NCI-H2029 treated with DMSO at 0.1 percent for 48 hours (cell line): ENCODE data around the gene PRDM15.

ENCODE experiments used
- DNase-seq: peaks from one replicate; lab custom pipeline; 2025; lab: John Stamatoyannopoulos, UW

PRDM15 gene

GRCh38 chr21:41879190-41879998, at the start of gene PRDM15:
Gene PRDM15, minus strand, starts transcription at chr21:41879344. Its CDS starts 18,981 bp downstream, at chr21:41860363.
- DNase-seq = no peak

- no peak for DNase-seq
Measured at GRCh38 chr21:41928621-41929220, 49.6 kb upstream of the PRDM15 start.

- DNase-seq = no peak
Measured at GRCh38 chr21:41927727-41928409, 48.7 kb upstream of the PRDM15 start.

GRCh38 chr21:41926807-41927171, 47.6 kb upstream of the PRDM15 start:
- DNase-seq = no peak

- peak; percentile 83 for DNase-seq
Measured at GRCh38 chr21:41926117-41926806, 47.1 kb upstream of the PRDM15 start.

- no peak for DNase-seq
Measured at GRCh38 chr21:41925767-41926116, 46.6 kb upstream of the PRDM15 start.

- DNase-seq = no peak
Measured at GRCh38 chr21:41924368-41924754, 45.2 kb upstream of the PRDM15 start.

- no peak for DNase-seq
Measured at GRCh38 chr21:41923631-41924367, 44.7 kb upstream of the PRDM15 start.

- DNase-seq = no peak
Measured at GRCh38 chr21:41923186-41923585, 44.0 kb upstream of the PRDM15 start.

- no peak for DNase-seq
Measured at GRCh38 chr21:41921021-41921420, 41.9 kb upstream of the PRDM15 start.

- DNase-seq = no peak
Measured at GRCh38 chr21:41920476-41920875, 41.3 kb upstream of the PRDM15 start.

- no peak for DNase-seq
Measured at GRCh38 chr21:41919666-41920398, 40.7 kb upstream of the PRDM15 start.

- no peak for DNase-seq
Measured at GRCh38 chr21:41918561-41919358, 39.6 kb upstream of the PRDM15 start.

- DNase-seq = no peak
Measured at GRCh38 chr21:41917531-41917930, 38.4 kb upstream of the PRDM15 start.

GRCh38 chr21:41916888-41917433, 37.8 kb upstream of the PRDM15 start:
- no peak for DNase-seq

GRCh38 chr21:41914965-41915364, 35.8 kb upstream of the PRDM15 start:
- DNase-seq = no peak

GRCh38 chr21:41914358-41914757, 35.2 kb upstream of the PRDM15 start:
- no peak for DNase-seq

GRCh38 chr21:41913230-41913629, 34.1 kb upstream of the PRDM15 start:
- no peak for DNase-seq

GRCh38 chr21:41908829-41909228, 29.7 kb upstream of the PRDM15 start:
- DNase-seq = no peak
